Vagina (tissue), 2 donors: ENCODE measurements around the gene STXBP1.

Experiments used
- CTCF ChIP-seq, 3 experiments: fragments of 450-650 bp in 2 of 3; fragments of 200-600 bp in 1 of 3; sonication (generic) in 1 of 3; IDR thresholded peaks; one replicate each; pipeline ENCODE4 v1.5.1; 2017 to 2019; ENCODE audit warnings: antibody characterized with exemption in 3 of 3, mild to moderate bottlenecking in 2 of 3, moderate library complexity in 2 of 3
- POLR2AphosphoS5 ChIP-seq, 2 donors: sonication (generic); formaldehyde crosslinking; IDR thresholded peaks; one replicate each; pipeline ENCODE4 v1.9.0; 2017; ENCODE audit warnings: antibody characterized with exemption in 2 of 2, mild to moderate bottlenecking in 2 of 2, low read depth in 1 of 2; ENCODE audit not compliant: insufficient read depth in 1 of 2

GRCh38 chr9:127680846-127681245 is 68.8 kb downstream of the STXBP1 start:
- TF ChIP-seq CTCF (IDR thresholded peaks at IDR 0.05), result no peak
- no peak for TF ChIP-seq POLR2AphosphoS5 (IDR thresholded peaks at IDR 0.05; ENCODE audit: insufficient read depth in 1 of 2, low read depth in 1 of 2)
